Osteoblast (primary cell): ENCODE measurements around the gene ADAMTS14. TPM values are rescaled to one million over a fixed set of nuclear protein-coding genes. Genes with fewer than 3 reads are reported as not detected.
"Not testable (repeated sequence)": the region's sequence is repeated elsewhere in the genome, so short reads cannot be mapped to it uniquely, and the experiment has no call there.

ENCODE experiments used
- DNase-seq: peaks from one replicate; pipeline ENCODE4 v3.0.0; 2011; ENCODE audit warnings: low spot score, mixed read lengths; ENCODE audit not compliant: insufficient read length; ENCODE audit errors: missing footprints
- H2AFZ ChIP-seq: 2 replicates; pipeline ENCODE4 v1.6.0; 2011; ENCODE audit warnings: mild to moderate bottlenecking, low read length
- H3K27ac ChIP-seq: 2 replicates; pipeline ENCODE4 v1.5.1; 2011; ENCODE audit warnings: mild to moderate bottlenecking, low read depth, low read length, moderate library complexity
- H3K27me3 ChIP-seq: 2 replicates; pipeline ENCODE4 v1.6.0; 2012; ENCODE audit warnings: mild to moderate bottlenecking, control low read depth, inconsistent platforms, low read length, moderate library complexity; ENCODE audit not compliant: insufficient read depth
- H3K36me3 ChIP-seq: 2 replicates; pipeline ENCODE4 v1.5.1; 2011; ENCODE audit warnings: mild to moderate bottlenecking, low read length, control low read depth, moderate library complexity; ENCODE audit not compliant: insufficient read depth
- H3K4me1 ChIP-seq: 2 replicates; pipeline ENCODE4 v1.5.1; 2011; ENCODE audit warnings: mild to moderate bottlenecking, low read length, control low read depth, moderate library complexity; ENCODE audit not compliant: insufficient read depth
- H3K4me2 ChIP-seq: 2 replicates; pipeline ENCODE4 v1.6.0; 2011; ENCODE audit warnings: mild to moderate bottlenecking, low read length; ENCODE audit not compliant: insufficient read depth
- H3K4me3 ChIP-seq: fragments of 200-600 bp; sonication (generic); 3 replicates; pipeline ENCODE4 v1.5.1; 2012; ENCODE audit warnings: mild to moderate bottlenecking, low read length, inconsistent platforms; ENCODE audit not compliant: insufficient read depth
- H3K79me2 ChIP-seq: 2 replicates; pipeline ENCODE4 v1.6.0; 2012; ENCODE audit warnings: mild to moderate bottlenecking, low read length, control low read depth, inconsistent platforms; ENCODE audit not compliant: insufficient read depth
- H3K9me3 ChIP-seq: 2 replicates; pipeline ENCODE4 v1.5.1; 2011; ENCODE audit warnings: low read depth, low read length, control low read depth
- H4K20me1 ChIP-seq: 2 replicates; pipeline ENCODE4 v1.6.0; 2012; ENCODE audit warnings: mild to moderate bottlenecking, low read length, control low read depth; ENCODE audit not compliant: insufficient read depth
- total RNA-seq: library from RNA; depleted of rRNA; stranded (reverse); fragments of >200 nt; gene quantifications from 2 replicates; pipeline ENCODE4 v1.2.3, GENCODE V29; 2012
- TF ChIP-seq, protein P1 (sequence below): IDR thresholded peaks from 2 replicates; pipeline ENCODE4 v1.5.1; 2011; ENCODE audit warnings: mild to moderate bottlenecking, low read depth, low read length, moderate library complexity; ENCODE audit errors: extremely low read depth

ADAMTS14 gene
- total RNA-seq, 1 donor = 2.9 TPM

DNA sequence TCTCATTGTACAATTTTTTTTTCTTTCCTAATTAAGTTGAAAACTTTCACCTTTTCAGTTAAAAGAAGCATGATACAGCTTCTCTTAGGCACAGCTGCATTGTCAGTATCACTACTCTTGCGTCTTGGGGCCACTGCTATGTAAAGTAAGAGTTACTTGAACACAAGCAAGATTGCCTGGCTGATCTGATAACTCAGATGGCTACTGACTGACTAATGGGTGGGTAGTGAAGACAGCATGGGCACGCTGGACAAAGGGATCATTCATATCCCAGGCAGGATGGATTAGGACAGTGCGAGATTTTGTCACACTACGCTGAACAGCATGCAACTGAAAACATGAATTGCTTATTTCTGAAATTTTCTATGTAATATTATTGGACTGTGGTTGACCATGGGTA lies 11.6 kb upstream of the ADAMTS14 start:
- Histone ChIP-seq H3K27me3 (no peaks in the 10 kb centered on the region), H3K9me3 (no peaks in the 10 kb centered on the region), H3K36me3 (no peaks in the 10 kb centered on the region), H3K79me2 (no peaks in the 10 kb centered on the region), H3K27ac (no peak overlapping the region), H3K4me2 (no peak overlapping the region), H2AFZ (peak overlapping the region; percentile 29), H4K20me1 (no peaks in the 10 kb centered on the region), H3K4me3 (no peak overlapping the region), H3K4me1 (peaks cover 41% of the 10 kb centered on the region)
- TF ChIP-seq, protein P1, sequence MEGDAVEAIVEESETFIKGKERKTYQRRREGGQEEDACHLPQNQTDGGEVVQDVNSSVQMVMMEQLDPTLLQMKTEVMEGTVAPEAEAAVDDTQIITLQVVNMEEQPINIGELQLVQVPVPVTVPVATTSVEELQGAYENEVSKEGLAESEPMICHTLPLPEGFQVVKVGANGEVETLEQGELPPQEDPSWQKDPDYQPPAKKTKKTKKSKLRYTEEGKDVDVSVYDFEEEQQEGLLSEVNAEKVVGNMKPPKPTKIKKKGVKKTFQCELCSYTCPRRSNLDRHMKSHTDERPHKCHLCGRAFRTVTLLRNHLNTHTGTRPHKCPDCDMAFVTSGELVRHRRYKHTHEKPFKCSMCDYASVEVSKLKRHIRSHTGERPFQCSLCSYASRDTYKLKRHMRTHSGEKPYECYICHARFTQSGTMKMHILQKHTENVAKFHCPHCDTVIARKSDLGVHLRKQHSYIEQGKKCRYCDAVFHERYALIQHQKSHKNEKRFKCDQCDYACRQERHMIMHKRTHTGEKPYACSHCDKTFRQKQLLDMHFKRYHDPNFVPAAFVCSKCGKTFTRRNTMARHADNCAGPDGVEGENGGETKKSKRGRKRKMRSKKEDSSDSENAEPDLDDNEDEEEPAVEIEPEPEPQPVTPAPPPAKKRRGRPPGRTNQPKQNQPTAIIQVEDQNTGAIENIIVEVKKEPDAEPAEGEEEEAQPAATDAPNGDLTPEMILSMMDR = no peak
- DNase-seq = no peak

DNA sequence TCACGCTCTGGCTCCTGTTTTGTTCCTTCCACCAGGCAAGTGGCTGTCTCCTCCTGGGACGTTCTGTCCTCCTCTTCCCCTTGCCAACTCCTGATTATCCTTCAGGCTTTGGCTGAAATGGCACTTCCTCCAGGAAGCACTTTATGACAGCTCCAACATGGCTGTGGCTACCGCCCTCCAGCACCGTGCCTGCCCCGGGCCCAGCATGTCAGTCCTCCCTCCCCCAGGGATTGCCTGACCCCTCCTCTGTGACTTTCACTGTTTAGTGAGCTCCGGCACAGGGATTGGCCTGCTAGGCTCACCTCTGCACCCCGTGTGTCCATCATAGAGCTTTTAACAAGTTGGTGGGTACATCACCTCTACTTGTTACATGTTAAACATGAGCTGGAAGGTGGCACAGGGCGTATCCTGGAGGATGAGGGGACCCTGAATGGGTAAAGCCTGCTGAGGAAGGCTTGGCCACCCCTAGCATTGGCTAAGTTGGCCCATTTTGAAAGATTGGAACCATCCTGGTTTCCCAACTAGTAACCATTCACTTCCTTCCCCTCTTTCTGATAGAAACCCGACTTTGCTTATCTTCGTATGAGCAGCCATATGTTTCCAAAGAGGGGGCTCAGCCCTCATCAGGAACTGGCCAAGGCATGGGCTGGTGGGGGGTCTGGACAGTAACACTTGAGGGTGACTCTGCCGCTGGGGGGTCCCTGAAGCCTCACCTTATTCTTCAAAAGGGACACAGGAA lies 10.5 kb upstream of the ADAMTS14 start:
- Histone ChIP-seq H3K4me2 (no peak overlapping the region), H2AFZ (no peak overlapping the region)

DNA sequence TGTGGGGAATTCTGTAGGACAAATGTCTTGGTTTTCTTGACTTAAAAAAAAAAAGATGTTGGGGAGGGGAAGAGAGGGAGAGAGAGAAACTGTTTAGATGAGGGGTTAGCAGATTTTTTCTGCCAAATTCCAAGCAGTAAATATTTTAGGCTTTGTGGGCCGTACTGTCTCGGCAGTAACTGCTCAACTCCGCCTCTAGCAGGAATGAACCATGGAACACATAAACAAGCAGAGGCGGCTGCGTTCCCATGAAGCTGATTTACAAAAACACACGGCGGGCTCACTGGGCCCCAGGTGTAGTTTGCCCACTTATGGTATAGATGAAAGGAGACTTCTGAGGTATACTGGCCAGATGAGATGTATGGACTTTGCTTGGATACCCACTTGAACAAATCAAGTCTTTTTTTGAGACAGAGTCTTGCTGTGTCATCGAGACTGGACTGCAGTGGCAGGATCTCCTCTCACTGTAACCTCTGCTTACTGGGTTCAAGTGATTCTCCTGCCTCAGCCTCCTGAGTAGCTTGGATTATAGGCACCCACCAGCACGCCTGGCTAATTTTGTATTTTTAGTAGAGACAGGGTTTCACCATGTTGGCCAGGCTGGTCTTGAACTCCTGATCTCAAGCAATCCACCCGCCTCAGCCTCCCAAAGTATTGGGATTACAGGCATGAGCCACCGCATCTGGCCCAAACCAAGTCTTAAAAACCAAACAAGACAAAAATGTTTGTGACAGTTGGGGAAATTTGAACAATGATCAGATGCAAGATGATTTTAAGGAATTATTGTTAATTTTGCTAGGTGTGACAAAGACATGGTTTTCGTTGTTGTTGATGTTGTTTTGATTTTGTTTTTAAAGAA lies 9.7 kb upstream of the ADAMTS14 start:
- no peaks in the 10 kb centered on the region for H3K36me3 ChIP-seq
- no peaks in the 10 kb centered on the region for H3K27me3 ChIP-seq
- H3K4me2 ChIP-seq = no peak overlapping the region
- H3K79me2 ChIP-seq = no peaks in the 10 kb centered on the region
- DNase-seq = no peak
- no peak overlapping the region for H2AFZ ChIP-seq
- no peaks in the 10 kb centered on the region for H3K9me3 ChIP-seq
- H4K20me1 ChIP-seq = no peaks in the 10 kb centered on the region
- no peak overlapping the region for H3K4me3 ChIP-seq
- H3K27ac ChIP-seq = no peak overlapping the region
- TF ChIP-seq, protein P1 = no peak
- peaks cover 27% of the 10 kb centered on the region for H3K4me1 ChIP-seq

More for the DNA sequence above, 10.5 kb upstream of the ADAMTS14 start:
- H3K27ac ChIP-seq = no peak overlapping the region
- H3K79me2 ChIP-seq = no peaks in the 10 kb centered on the region
- TF ChIP-seq, protein P1 = no peak
- no peaks in the 10 kb centered on the region for H4K20me1 ChIP-seq
- peaks cover 35% of the 10 kb centered on the region for H3K4me1 ChIP-seq
- H3K27me3 ChIP-seq = no peaks in the 10 kb centered on the region
- H3K36me3 ChIP-seq = no peaks in the 10 kb centered on the region
- no peaks in the 10 kb centered on the region for H3K9me3 ChIP-seq
- no peak for DNase-seq
- no peak overlapping the region for H3K4me3 ChIP-seq

DNA sequence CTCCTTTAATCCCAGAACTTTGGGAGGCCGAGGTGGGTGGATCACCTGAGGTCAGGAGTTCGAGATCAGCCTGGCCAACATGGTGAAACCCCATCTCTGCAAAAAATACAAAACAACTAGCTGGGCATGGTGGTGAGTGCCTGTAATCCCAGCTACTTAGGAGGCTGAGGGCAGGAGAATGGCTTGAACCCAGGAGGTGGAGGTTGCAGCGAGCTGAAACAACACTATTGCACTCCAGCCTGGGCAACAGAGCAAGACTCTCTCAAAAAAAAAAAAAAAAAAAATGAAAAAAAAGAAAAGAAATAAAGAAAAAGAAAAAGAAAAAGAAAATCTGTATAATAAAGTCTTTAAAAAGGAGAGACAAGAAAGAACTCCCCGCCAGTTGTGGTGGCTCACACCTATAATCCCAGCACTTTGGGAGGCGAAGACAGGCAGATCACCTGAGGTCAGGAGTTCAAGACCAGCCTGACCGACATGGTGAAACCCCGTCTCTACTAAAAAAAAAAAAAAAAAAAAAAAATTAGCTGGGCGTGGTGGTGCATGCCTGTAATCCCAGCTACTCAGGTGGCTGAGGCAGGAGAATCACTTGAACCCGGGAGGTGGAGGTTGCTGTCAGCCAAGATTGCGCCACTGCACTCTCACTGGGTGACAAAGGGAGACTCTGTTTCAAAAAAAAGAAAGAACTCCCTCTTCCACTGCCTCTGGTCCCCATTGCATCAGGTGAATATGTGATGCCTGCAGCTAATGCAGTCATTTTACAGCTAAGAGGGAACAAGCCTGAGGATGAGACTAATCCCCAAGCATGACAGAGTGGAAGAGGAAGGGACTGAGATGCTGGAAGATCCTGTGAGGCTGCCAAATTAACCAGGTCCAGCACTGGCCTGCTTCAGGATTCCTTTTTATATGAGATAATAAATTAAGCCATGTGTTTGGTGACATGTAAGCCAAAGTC lies 8.6 kb upstream of the ADAMTS14 start:
- not testable (repeated sequence) for H3K9me3 ChIP-seq, H3K36me3 ChIP-seq, H3K79me2 ChIP-seq, H4K20me1 ChIP-seq, H2AFZ ChIP-seq, DNase-seq, H3K27me3 ChIP-seq, H3K4me3 ChIP-seq
- Histone ChIP-seq H3K27ac (peak overlapping the region; percentile 99), H3K4me1 (peaks cover 27% of the 10 kb centered on the region), H3K4me2 (peak overlapping the region; percentile 83)
